Mammary epithelial cell (primary cell): ENCODE measurements around the gene BMP6.

Source experiments
- CTCF ChIP-seq, 2 donors: IDR thresholded peaks in 1 of 2; conservative IDR thresholded peaks in 1 of 2; 2 replicates each; pipeline ENCODE4 v1.5.1; 2011 to 2012; ENCODE audit warnings: inconsistent platforms in 2 of 2, low read length in 2 of 2, mild to moderate bottlenecking in 2 of 2, control low read depth in 1 of 2, low read depth in 1 of 2; ENCODE audit not compliant: insufficient read depth in 1 of 2; ENCODE audit errors: extremely low read depth in 1 of 2
- EZH2 ChIP-seq: IDR thresholded peaks from 2 replicates; pipeline ENCODE4 v1.6.1; 2012; ENCODE audit warnings: low read length, inconsistent platforms, borderline replicate concordance

GRCh38 chr6:7803214-7803613 is 77.3 kb downstream of the BMP6 start:
- no peak for TF ChIP-seq CTCF (conservative IDR thresholded peaks at IDR 0.05 in 1 of 2, IDR thresholded peaks at IDR 0.05 in 1 of 2; ENCODE audit: extremely low read depth in 1 of 2, insufficient read depth in 1 of 2, low read depth in 1 of 2, low read length in 2 of 2)
- TF ChIP-seq EZH2, result no peak
